HCT116 (cell line): ENCODE data around the gene AKAP13. TPM values are rescaled to one million over a fixed set of nuclear protein-coding genes. Genes with fewer than 3 reads are reported as not detected.

ENCODE experiments used
- ATAC-seq: fragments of 200-7000 bp; cut with Tn5 transposase; 2 replicates; pipeline ENCODE4 v1.9.1; 2020; ENCODE audit warnings: mild to moderate bottlenecking, moderate library complexity
- BruUV-seq: library from RNA; stranded (reverse); fragments of 400-500 nt; replicated peaks from 2 replicates; lab custom pipeline; 2021; lab: Mats Ljungman, UMichigan
- CTCF ChIA-PET: fragments of 300-600 bp; sonication (Branson Sonifier 250); formaldehyde crosslinking; loops from one replicate; lab custom pipeline; 2021; ENCODE audit warnings: antibody characterized with exemption; lab: Charles Lee
- POLR2A ChIA-PET: fragments of 300-600, 350-600 bp; sonication (Branson Sonifier 250); formaldehyde crosslinking; loops from one replicate; lab custom pipeline; 2021; ENCODE audit warnings: antibody characterized with exemption; lab: Charles Lee
- RAD21 ChIA-PET, 2 experiments: fragments of 300-600 bp; sonication (Branson Sonifier 250); formaldehyde crosslinking; loops; one replicate each; lab custom pipeline; 2023; ENCODE audit warnings: low total read pairs in 2 of 2; ENCODE audit not compliant: uncharacterized antibody in 2 of 2, unreplicated experiment in 2 of 2, low non-redundant PET in 1 of 2; lab: Charles Lee
- DNase-seq: peaks from one replicate; pipeline ENCODE4 v3.0.0-alpha.2; 2010; ENCODE audit warnings: low read depth, low spot score
- H2AFZ ChIP-seq: fragments of 200-600 bp; shearing (Covaris generic), sonication (generic); 2 replicates; pipeline ENCODE4 v1.6.1; 2017; ENCODE audit warnings: low read depth, mixed run types, mixed read lengths, antibody characterized with exemption, low read length; ENCODE audit not compliant: poor library complexity, severe bottlenecking
- H3K27ac ChIP-seq: 2 replicates; pipeline ENCODE4 v1.5.1; 2012; ENCODE audit warnings: low read depth, low read length
- H3K27me3 ChIP-seq: fragments of 200-600 bp; sonication (generic); 2 replicates; pipeline ENCODE4 v1.6.1; 2016; ENCODE audit warnings: mixed run types, low read length, mixed read lengths; ENCODE audit not compliant: insufficient read depth
- H3K36me3 ChIP-seq, 2 experiments: fragments of 200-500 bp in 1 of 2; fragments of 200-600 bp in 1 of 2; sonication (Bioruptor generic) in 1 of 2; sonication (generic) in 1 of 2; 2 replicates each; pipeline versions ENCODE4 v1.5.1 to v1.6.1; 2014 to 2016; ENCODE audit warnings: low read length in 2 of 2, inconsistent platforms in 1 of 2, mixed read lengths in 1 of 2, mixed run types in 1 of 2; ENCODE audit not compliant: insufficient read depth in 2 of 2, control insufficient read depth in 1 of 2
- H3K4me1 ChIP-seq, 2 experiments: fragments of 200-600 bp in 1 of 2; sonication (generic) in 1 of 2; 2 replicates each; pipeline versions ENCODE4 v1.5.1 to v1.6.1; 2012 to 2017; ENCODE audit warnings: low read length in 2 of 2, inconsistent platforms in 1 of 2, mild to moderate bottlenecking in 1 of 2, mixed read lengths in 1 of 2, mixed run types in 1 of 2, moderate library complexity in 1 of 2; ENCODE audit not compliant: insufficient read depth in 2 of 2, control insufficient read depth in 1 of 2
- H3K4me2 ChIP-seq: fragments of 200-600 bp; sonication (generic); 2 replicates; pipeline ENCODE4 v1.6.1; 2017; ENCODE audit warnings: mixed run types, low read length, mixed read lengths
- H3K4me3 ChIP-seq, 2 experiments: fragments of 200-600 bp in 1 of 2; sonication (generic) in 1 of 2; replicated peaks in 1 of 2; 2 replicates each; pipeline ENCODE4 v1.5.1; 2011 to 2016; ENCODE audit warnings: low read length in 2 of 2, control low read depth in 1 of 2, low read depth in 1 of 2, mild to moderate bottlenecking in 1 of 2, mixed read lengths in 1 of 2, mixed run types in 1 of 2
- H3K79me2 ChIP-seq: fragments of 200-600 bp; sonication (generic); 2 replicates; pipeline ENCODE4 v1.6.1; 2017; ENCODE audit warnings: mild to moderate bottlenecking, mixed run types, low read length, moderate library complexity, mixed read lengths; ENCODE audit not compliant: insufficient read depth
- H3K9ac ChIP-seq: fragments of 200-600 bp; sonication (generic); 2 replicates; pipeline ENCODE4 v1.6.1; 2016; ENCODE audit warnings: low read length, mixed read lengths
- H3K9me2 ChIP-seq: fragments of 200-600 bp; sonication (generic), shearing (Covaris generic); 2 replicates; pipeline ENCODE4 v1.6.1; 2017; ENCODE audit warnings: mixed run types, mild to moderate bottlenecking, moderate library complexity; ENCODE audit not compliant: insufficient read depth
- H3K9me3 ChIP-seq, 2 experiments: fragments of 200-500 bp in 1 of 2; fragments of 200-600 bp in 1 of 2; sonication (Bioruptor generic) in 1 of 2; sonication (generic) in 1 of 2; 2 replicates each; pipeline ENCODE4 v1.6.1; 2014 to 2017; ENCODE audit warnings: low read length in 2 of 2, mixed read lengths in 2 of 2, inconsistent platforms in 1 of 2, low read depth in 1 of 2, mild to moderate bottlenecking in 1 of 2, mixed run types in 1 of 2, moderate library complexity in 1 of 2; ENCODE audit not compliant: control insufficient read depth in 1 of 2, insufficient read depth in 1 of 2
- H4K20me1 ChIP-seq: fragments of 200-600 bp; sonication (generic), shearing (Covaris generic); 2 replicates; pipeline ENCODE4 v1.6.1; 2017; ENCODE audit warnings: mixed run types, mild to moderate bottlenecking, moderate library complexity; ENCODE audit not compliant: insufficient read depth
- CBX3 ChIP-seq: IDR thresholded peaks from 2 replicates; pipeline ENCODE4 v1.6.1; 2012; ENCODE audit warnings: low read depth
- CEBPB ChIP-seq: IDR thresholded peaks from 2 replicates; pipeline ENCODE4 v1.6.1; 2012; ENCODE audit warnings: low read depth
- EGR1 ChIP-seq: IDR thresholded peaks from 2 replicates; pipeline ENCODE4 v1.6.1; 2012; ENCODE audit warnings: low read depth
- EZH2phosphoT487 ChIP-seq: fragments of 200-600 bp; IDR thresholded peaks from 2 replicates; pipeline ENCODE4 v1.6.1; 2018; ENCODE audit warnings: antibody characterized with exemption, borderline replicate concordance
- FOSL1 ChIP-seq: IDR thresholded peaks from 2 replicates; pipeline ENCODE4 v1.6.1; 2012; ENCODE audit warnings: low read depth
- JUND ChIP-seq: IDR thresholded peaks from 2 replicates; pipeline ENCODE4 v1.6.1; 2012
- POLR2A ChIP-seq: IDR thresholded peaks from 2 replicates; pipeline ENCODE4 v1.7.0; 2011; ENCODE audit warnings: borderline replicate concordance; ENCODE audit not compliant: insufficient read depth, insufficient read length; ENCODE audit errors: extremely low read depth
- RAD21 ChIP-seq: IDR thresholded peaks from 2 replicates; pipeline ENCODE4 v1.6.1; 2012; ENCODE audit warnings: low read depth, mild to moderate bottlenecking
- TCF7L2 ChIP-seq: IDR thresholded peaks from 2 replicates; pipeline ENCODE4 v1.7.0; 2011; ENCODE audit warnings: borderline replicate concordance, inconsistent platforms; ENCODE audit not compliant: insufficient read depth, insufficient read length; ENCODE audit errors: extremely low read depth
- intact Hi-C: fragments of 100-400 bp; cut with micrococcal nuclease; formaldehyde crosslinking; loops from 2 replicates; pipeline ENCODE4 v1.10.0; 2022
- total RNA-seq: library from RNA; stranded (reverse); gene quantifications from one replicate; pipeline ENCODE4 v1.2.1, GENCODE V29; 2021; ENCODE audit not compliant: unreplicated experiment
- TF ChIP-seq, protein P1 (sequence below): IDR thresholded peaks from 2 replicates; pipeline ENCODE4 v1.6.1; 2012
- TF ChIP-seq, protein P2 (sequence below): IDR thresholded peaks from 2 replicates; pipeline ENCODE4 v1.6.1; 2011; ENCODE audit warnings: mild to moderate bottlenecking, low read length, moderate library complexity; ENCODE audit not compliant: insufficient replicate concordance; ENCODE audit errors: extremely low read depth
- TF ChIP-seq, protein P3 (sequence below), 3 experiments: fragments of 200-600 bp in 1 of 3; sonication (generic) in 1 of 3; IDR thresholded peaks in 2 of 3; conservative IDR thresholded peaks in 1 of 3; 2 replicates each; pipeline ENCODE4 v1.5.1; 2012 to 2017; ENCODE audit warnings: low read depth in 2 of 3, low read length in 2 of 3, antibody characterized with exemption in 1 of 3, borderline replicate concordance in 1 of 3, control low read depth in 1 of 3, mild to moderate bottlenecking in 1 of 3, mixed read lengths in 1 of 3, mixed run types in 1 of 3, moderate library complexity in 1 of 3; ENCODE audit not compliant: insufficient read depth in 1 of 3

Gene AKAP13
- total RNA-seq, 1 experiment from 2014 or later = 43.1 TPM

DNA sequence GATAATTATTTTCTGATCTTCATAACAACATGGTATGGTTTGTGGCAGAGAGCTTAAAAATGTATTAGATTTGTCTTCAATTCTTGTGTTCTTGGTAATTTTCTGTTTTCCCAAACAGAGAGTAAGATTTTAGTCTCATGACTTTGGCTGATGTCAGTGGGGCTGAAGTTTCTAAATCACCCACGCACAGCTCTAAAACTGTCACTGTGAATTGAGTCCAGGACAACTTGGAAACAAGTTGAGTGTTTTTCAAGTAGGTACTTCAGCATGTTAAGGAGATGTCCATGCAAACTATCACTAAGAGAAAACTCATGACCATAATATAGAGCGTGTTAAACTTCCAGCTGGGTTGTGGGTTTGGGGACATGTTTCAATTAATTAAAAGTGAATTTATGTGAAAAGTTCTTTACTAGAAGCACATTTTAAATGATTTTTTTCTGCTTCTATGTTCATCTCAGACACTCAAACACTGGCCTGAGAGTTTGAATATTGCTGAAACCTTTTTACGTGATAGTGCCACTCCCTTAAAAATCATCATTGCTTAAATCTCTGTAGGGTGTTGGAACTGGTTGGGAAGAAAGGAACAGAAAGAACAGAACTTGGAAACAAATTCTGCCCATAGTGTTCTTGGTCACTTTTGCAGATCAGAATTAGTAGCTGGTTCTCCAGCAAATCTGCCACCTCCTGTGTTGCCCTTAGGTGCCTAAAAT is 324.5 kb downstream of the AKAP13 start:
- no TSS peak for BruUV-seq
- no peak for DNase-seq
- TF ChIP-seq RAD21 = no peak
- TF ChIP-seq CEBPB = no peak
- TF ChIP-seq POLR2A = no peak
- TF ChIP-seq, protein P1, sequence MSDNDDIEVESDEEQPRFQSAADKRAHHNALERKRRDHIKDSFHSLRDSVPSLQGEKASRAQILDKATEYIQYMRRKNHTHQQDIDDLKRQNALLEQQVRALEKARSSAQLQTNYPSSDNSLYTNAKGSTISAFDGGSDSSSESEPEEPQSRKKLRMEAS = no peak
- TF ChIP-seq TCF7L2 = no peak
- no peak for TF ChIP-seq JUND
- TF ChIP-seq, protein P2, sequence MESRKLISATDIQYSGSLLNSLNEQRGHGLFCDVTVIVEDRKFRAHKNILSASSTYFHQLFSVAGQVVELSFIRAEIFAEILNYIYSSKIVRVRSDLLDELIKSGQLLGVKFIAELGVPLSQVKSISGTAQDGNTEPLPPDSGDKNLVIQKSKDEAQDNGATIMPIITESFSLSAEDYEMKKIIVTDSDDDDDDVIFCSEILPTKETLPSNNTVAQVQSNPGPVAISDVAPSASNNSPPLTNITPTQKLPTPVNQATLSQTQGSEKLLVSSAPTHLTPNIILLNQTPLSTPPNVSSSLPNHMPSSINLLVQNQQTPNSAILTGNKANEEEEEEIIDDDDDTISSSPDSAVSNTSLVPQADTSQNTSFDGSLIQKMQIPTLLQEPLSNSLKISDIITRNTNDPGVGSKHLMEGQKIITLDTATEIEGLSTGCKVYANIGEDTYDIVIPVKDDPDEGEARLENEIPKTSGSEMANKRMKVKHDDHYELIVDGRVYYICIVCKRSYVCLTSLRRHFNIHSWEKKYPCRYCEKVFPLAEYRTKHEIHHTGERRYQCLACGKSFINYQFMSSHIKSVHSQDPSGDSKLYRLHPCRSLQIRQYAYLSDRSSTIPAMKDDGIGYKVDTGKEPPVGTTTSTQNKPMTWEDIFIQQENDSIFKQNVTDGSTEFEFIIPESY = no peak
- TF ChIP-seq CBX3 = no peak
- TF ChIP-seq EZH2phosphoT487 = no peak
- TF ChIP-seq, protein P3, sequence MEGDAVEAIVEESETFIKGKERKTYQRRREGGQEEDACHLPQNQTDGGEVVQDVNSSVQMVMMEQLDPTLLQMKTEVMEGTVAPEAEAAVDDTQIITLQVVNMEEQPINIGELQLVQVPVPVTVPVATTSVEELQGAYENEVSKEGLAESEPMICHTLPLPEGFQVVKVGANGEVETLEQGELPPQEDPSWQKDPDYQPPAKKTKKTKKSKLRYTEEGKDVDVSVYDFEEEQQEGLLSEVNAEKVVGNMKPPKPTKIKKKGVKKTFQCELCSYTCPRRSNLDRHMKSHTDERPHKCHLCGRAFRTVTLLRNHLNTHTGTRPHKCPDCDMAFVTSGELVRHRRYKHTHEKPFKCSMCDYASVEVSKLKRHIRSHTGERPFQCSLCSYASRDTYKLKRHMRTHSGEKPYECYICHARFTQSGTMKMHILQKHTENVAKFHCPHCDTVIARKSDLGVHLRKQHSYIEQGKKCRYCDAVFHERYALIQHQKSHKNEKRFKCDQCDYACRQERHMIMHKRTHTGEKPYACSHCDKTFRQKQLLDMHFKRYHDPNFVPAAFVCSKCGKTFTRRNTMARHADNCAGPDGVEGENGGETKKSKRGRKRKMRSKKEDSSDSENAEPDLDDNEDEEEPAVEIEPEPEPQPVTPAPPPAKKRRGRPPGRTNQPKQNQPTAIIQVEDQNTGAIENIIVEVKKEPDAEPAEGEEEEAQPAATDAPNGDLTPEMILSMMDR (IDR thresholded peaks at IDR 0.05 in 2 of 3, conservative IDR thresholded peaks at IDR 0.05 in 1 of 3; ENCODE audit: borderline replicate concordance in 1 of 3, insufficient read depth in 1 of 3, low read depth in 2 of 3, low read length in 2 of 3) = no peak
- no peak for TF ChIP-seq FOSL1
- TF ChIP-seq EGR1 = no peak

More for the DNA sequence above, 324.5 kb downstream of the AKAP13 start:
- Histone ChIP-seq H3K27ac (no peak overlapping the region), H3K36me3 (no peaks in the 10 kb centered on the region), H3K4me1 (no peaks in the 10 kb centered on the region), H3K4me3 (no peak overlapping the region), H4K20me1 (no peaks in the 10 kb centered on the region), H3K79me2 (no peaks in the 10 kb centered on the region), H3K9ac (no peak overlapping the region), H3K27me3 (no peaks in the 10 kb centered on the region), H3K9me3 (no peaks in the 10 kb centered on the region), H3K4me2 (no peak overlapping the region), H2AFZ (no peak overlapping the region), H3K9me2 (no peaks in the 10 kb centered on the region)
- no peak for ATAC-seq
- ChIA-PET POLR2A (no interaction called here), CTCF (no interaction called here), RAD21 (no interaction called here)
- intact Hi-C loops = no loop called here
